HepG2 (cell line): ENCODE measurements around the gene ARHGAP9. TPM values are rescaled to one million over a fixed set of nuclear protein-coding genes. Genes with fewer than 3 reads are reported as not detected.

ENCODE experiments used
- DNMT3B ChIP-seq: conservative IDR thresholded peaks from 2 replicates; pipeline ENCODE4 v1.6.1; 2016; ENCODE audit warnings: missing biosample characterization, control low read depth
- NR2C2 ChIP-seq: sonication (generic); formaldehyde crosslinking; IDR thresholded peaks from 2 replicates; pipeline ENCODE4 v1.4.0; 2020; ENCODE audit warnings: missing genetic modification reagents, mild to moderate bottlenecking, moderate library complexity, borderline replicate concordance
- ZBTB38 ChIP-seq: sonication (generic); formaldehyde crosslinking; IDR thresholded peaks from 2 replicates; pipeline ENCODE4 v1.5.1; 2020; ENCODE audit warnings: mild to moderate bottlenecking, missing genetic modification reagents
- ZFP37 ChIP-seq: sonication (generic); formaldehyde crosslinking; IDR thresholded peaks from 2 replicates; pipeline ENCODE4 v1.4.0; 2020; ENCODE audit warnings: missing genetic modification reagents, borderline replicate concordance
- ZFP90 ChIP-seq: sonication (generic); formaldehyde crosslinking; IDR thresholded peaks from 2 replicates; pipeline ENCODE4 v1.8.0; 2022; ENCODE audit warnings: missing genetic modification reagents, mild to moderate bottlenecking, inconsistent platforms, borderline replicate concordance
- ZFYVE20 ChIP-seq: sonication (generic); formaldehyde crosslinking; IDR thresholded peaks from 2 replicates; pipeline ENCODE4 v1.8.0; 2023; ENCODE audit warnings: low read depth, mild to moderate bottlenecking, moderate library complexity, missing genetic modification reagents, borderline replicate concordance
- ZNF20 ChIP-seq: sonication (generic); formaldehyde crosslinking; IDR thresholded peaks from 2 replicates; pipeline ENCODE4 v1.4.0; 2020; ENCODE audit warnings: mild to moderate bottlenecking, moderate library complexity, missing genetic modification reagents
- ZNF205 ChIP-seq: IDR thresholded peaks from 2 replicates; pipeline ENCODE4 v1.6.1; 2018; ENCODE audit warnings: missing biosample characterization, missing genetic modification reagents
- ZNF235 ChIP-seq: sonication (generic); formaldehyde crosslinking; IDR thresholded peaks from 2 replicates; pipeline ENCODE4 v1.8.1; 2023; ENCODE audit warnings: mild to moderate bottlenecking, missing genetic modification reagents, borderline replicate concordance
- ZNF280B ChIP-seq: sonication (generic); formaldehyde crosslinking; IDR thresholded peaks from 2 replicates; pipeline ENCODE4 v1.5.0; 2020; ENCODE audit warnings: missing genetic modification reagents, mild to moderate bottlenecking, borderline replicate concordance
- ZNF557 ChIP-seq: sonication (generic); formaldehyde crosslinking; IDR thresholded peaks from 2 replicates; pipeline ENCODE4 v1.4.0; 2020; ENCODE audit warnings: missing genetic modification reagents
- ZNF572 ChIP-seq: sonication (generic); formaldehyde crosslinking; IDR thresholded peaks from 2 replicates; pipeline ENCODE4 v1.5.1; 2020; ENCODE audit warnings: mild to moderate bottlenecking, missing genetic modification reagents
- ZNF775 ChIP-seq: sonication (generic); formaldehyde crosslinking; IDR thresholded peaks from 2 replicates; pipeline ENCODE4 v1.4.0; 2020; ENCODE audit warnings: missing genetic modification reagents, mild to moderate bottlenecking, moderate library complexity, borderline replicate concordance
- ZNF781 ChIP-seq: sonication (generic); formaldehyde crosslinking; IDR thresholded peaks from 2 replicates; pipeline ENCODE4 v1.5.1; 2020; ENCODE audit warnings: borderline replicate concordance, mild to moderate bottlenecking, missing genetic modification reagents; ENCODE audit errors: not compliant biosample characterization
- ZNF784 ChIP-seq: sonication (generic); formaldehyde crosslinking; IDR thresholded peaks from 2 replicates; pipeline ENCODE4 v1.5.1; 2020; ENCODE audit warnings: missing genetic modification reagents, mild to moderate bottlenecking, borderline replicate concordance
- polyA plus RNA-seq, 8 experiments: library from polyadenylated mRNA; depleted of rRNA in 3 of 8; stranded (reverse) in 7 of 8; unstranded in 1 of 8; fragments of >200 nt; fragmentation: Illumina TruSeq in 4 of 8; extraction: Trizol in 4 of 8; gene quantifications; 2 replicates each; pipeline versions ENCODE4 v1.2.1 to v1.2.3, GENCODE V29; 2011 to 2016; ENCODE audit warnings: low read depth in 4 of 8, missing spikeins in 1 of 8, mixed read lengths in 1 of 8; ENCODE audit not compliant: insufficient read depth in 1 of 8
- total RNA-seq, 5 experiments: library from RNA; depleted of rRNA; stranded (reverse); fragments of >200 nt; fragmentation: Illumina TruSeq; extraction: Trizol; gene quantifications; 2 replicates each; pipeline ENCODE4 v1.2.3, GENCODE V29; 2016; ENCODE audit warnings: low read depth in 1 of 5

Gene ARHGAP9
- total and polyA plus RNA-seq, 2 of the 13 experiments (the other 11 are each of a cell fraction or from before 2014, with no cell fraction given) = 0.18 to 1.2 TPM

- TF ChIP-seq ZNF775 (CRISPR knock-in tag) = no peak
- TF ChIP-seq ZNF784 (CRISPR knock-in tag) = peak; percentile 69; the same call in 1 of the 2 replicates
- TF ChIP-seq ZNF781 (CRISPR knock-in tag) = peak; percentile 66
- 0 out of 2 replicates have a peak, but pooled peaks have one; percentile 1 for TF ChIP-seq ZFP90 (CRISPR knock-in tag)
- no peak for TF ChIP-seq ZNF557 (CRISPR knock-in tag)
- TF ChIP-seq ZFYVE20 (CRISPR knock-in tag) = no peak
- TF ChIP-seq ZNF20 (CRISPR knock-in tag) = no peak
- TF ChIP-seq DNMT3B (CRISPR knock-in tag) = no peak
- no peak for TF ChIP-seq ZBTB38
- TF ChIP-seq ZNF235 = no peak
- peak; percentile 78; the same call in 1 of the 2 replicates for TF ChIP-seq ZNF572 (CRISPR knock-in tag)
- peak; percentile 51; the same call in 1 of the 2 replicates for TF ChIP-seq ZNF280B (CRISPR knock-in tag)
- TF ChIP-seq NR2C2 (CRISPR knock-in tag) = peak; percentile 89
- peak; percentile 97 for TF ChIP-seq ZNF205
- no peak for TF ChIP-seq ZFP37
These were observed 28.4 kb downstream of the ARHGAP9 start (continued) for GRCh38 chr12:57451233-57451778.
